ENCODE measurements around the gene TBC1D22B.

Gene TBC1D22B

GRCh38 chr6:37260444-37260843 is 2.9 kb downstream of the TBC1D22B start:
- Histone ChIP-seq H2AK5ac (ENCODE audit: low read length, severe bottlenecking) (no peak overlapping the region), H3K18ac (ENCODE audit: low read depth in 1 of 2, low read length in 2 of 2) (no peak overlapping the region), H3K9ac (ENCODE audit: low read length) (no peak overlapping the region), H2BK12ac (ENCODE audit: low read length in 2 of 2) (no peak overlapping the region), H3K36me3 (ENCODE audit: control insufficient read depth in 1 of 2, insufficient read depth in 2 of 2, low read depth in 1 of 2, low read length in 2 of 2) (no peaks in the 10 kb centered on the region), H3K4ac (ENCODE audit: low read depth in 1 of 2, low read length in 2 of 2) (no peak overlapping the region), H3K27me3 (ENCODE audit: control insufficient read depth in 1 of 2, insufficient read depth in 1 of 2, low read length in 2 of 2) (no peaks in the 10 kb centered on the region), H4K91ac (ENCODE audit: low read length) (no peak overlapping the region), H3K27ac (ENCODE audit: low read length, poor library complexity, severe bottlenecking) (no peak overlapping the region), H3K79me1 (replicated peaks; ENCODE audit: low read length, poor library complexity, severe bottlenecking) (peaks cover 9% of the 10 kb centered on the region), H3K23ac (ENCODE audit: low read length in 2 of 2) (no peak overlapping the region), H3K9me3 (ENCODE audit: control insufficient read depth, low read length) (no peaks in the 10 kb centered on the region), H2BK5ac (ENCODE audit: low read depth, low read length, poor library complexity, severe bottlenecking) (no peak overlapping the region), H3K4me2 (ENCODE audit: low read length, poor library complexity, severe bottlenecking) (no peak overlapping the region), H4K8ac (ENCODE audit: low read length) (no peak overlapping the region), H3K4me3 (ENCODE audit: insufficient read depth in 1 of 2, low read depth in 1 of 2, low read length in 2 of 2) (no peak overlapping the region), H2BK15ac (ENCODE audit: low read depth, poor library complexity, severe bottlenecking) (no peak overlapping the region), H3K14ac (ENCODE audit: low read length in 2 of 2) (no peak overlapping the region), H3K4me1 (ENCODE audit: control insufficient read depth, insufficient read depth, low read depth, low read length) (peaks cover 2% of the 10 kb centered on the region), H2AFZ (ENCODE audit: low read depth, low read length) (no peak overlapping the region), H2BK120ac (ENCODE audit: low read depth, low read length) (no peak overlapping the region)
- WGBS = no CpG with 5 or more reads among the region's 1 CpG
- no peak for DNase-seq

- no peak overlapping the region for H3K4ac ChIP-seq (ENCODE audit: low read depth in 1 of 2, low read length in 2 of 2)
Measured at GRCh38 chr6:37261198-37261597, 3.6 kb downstream of the TBC1D22B start.

DNA sequence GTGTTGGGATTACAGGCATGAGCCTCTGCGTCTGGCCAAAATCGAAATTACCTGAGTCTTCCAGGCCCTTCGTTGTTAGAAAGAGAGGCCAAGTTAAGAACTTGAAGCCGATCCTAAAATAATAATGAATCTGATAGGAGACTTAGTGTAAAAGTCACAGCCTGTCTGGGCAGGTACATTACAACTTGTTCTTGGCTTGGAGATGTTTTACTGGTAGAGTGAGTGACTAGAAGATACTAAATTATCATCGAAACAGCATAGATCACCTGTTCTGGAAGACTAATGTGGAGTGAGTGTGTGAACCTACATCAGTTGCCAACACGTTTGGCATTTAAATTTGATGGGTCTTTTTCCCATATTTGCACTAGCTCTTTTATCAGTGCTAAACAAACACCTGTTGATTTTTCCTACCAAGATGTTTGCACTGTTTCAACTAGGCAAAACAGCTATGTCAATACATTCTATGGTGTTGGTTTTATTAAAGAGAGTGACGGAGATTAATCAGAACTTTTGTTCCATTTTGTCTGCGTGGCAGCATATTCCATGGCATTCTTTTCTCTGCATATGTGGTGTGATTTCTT is 5.0 kb downstream of the TBC1D22B start:
- 82% methylated on average over 8 of the region's 8 CpGs for WGBS
- H3K18ac ChIP-seq (ENCODE audit: low read depth in 1 of 2, low read length in 2 of 2) = no peak overlapping the region
- H3K23ac ChIP-seq (ENCODE audit: low read length in 2 of 2) = no peak overlapping the region
- no peak overlapping the region for H2BK12ac ChIP-seq (ENCODE audit: low read length in 2 of 2)
- no peak overlapping the region for H2AK5ac ChIP-seq (ENCODE audit: low read length, severe bottlenecking)
- H3K36me3 ChIP-seq (ENCODE audit: control insufficient read depth in 1 of 2, insufficient read depth in 2 of 2, low read depth in 1 of 2, low read length in 2 of 2) = no peaks in the 10 kb centered on the region
- no peak overlapping the region for H4K91ac ChIP-seq (ENCODE audit: low read length)
- peaks cover 2% of the 10 kb centered on the region for H3K4me1 ChIP-seq (ENCODE audit: control insufficient read depth, insufficient read depth, low read depth, low read length)
- H3K9ac ChIP-seq (ENCODE audit: low read length) = no peak overlapping the region
- no peak overlapping the region for H3K27ac ChIP-seq (ENCODE audit: low read length, poor library complexity, severe bottlenecking)
- H2AFZ ChIP-seq (ENCODE audit: low read depth, low read length) = no peak overlapping the region
- no peak overlapping the region for H3K4ac ChIP-seq (ENCODE audit: low read depth in 1 of 2, low read length in 2 of 2)
- no peak overlapping the region for H3K14ac ChIP-seq (ENCODE audit: low read length in 2 of 2)
- peaks cover 10% of the 10 kb centered on the region for H3K79me1 ChIP-seq (replicated peaks; ENCODE audit: low read length, poor library complexity, severe bottlenecking)
- H3K4me3 ChIP-seq (ENCODE audit: insufficient read depth in 1 of 2, low read depth in 1 of 2, low read length in 2 of 2) = no peak overlapping the region
- no peak overlapping the region for H2BK120ac ChIP-seq (ENCODE audit: low read depth, low read length)
- peaks cover 5% of the 10 kb centered on the region for H3K9me3 ChIP-seq (ENCODE audit: control insufficient read depth, low read length)
- no peak overlapping the region for H2BK5ac ChIP-seq (ENCODE audit: low read depth, low read length, poor library complexity, severe bottlenecking)
- H3K27me3 ChIP-seq (ENCODE audit: control insufficient read depth in 1 of 2, insufficient read depth in 1 of 2, low read length in 2 of 2) = no peaks in the 10 kb centered on the region
- DNase-seq = no peak
- H4K8ac ChIP-seq (ENCODE audit: low read length) = no peak overlapping the region
- no peak overlapping the region for H2BK15ac ChIP-seq (ENCODE audit: low read depth, poor library complexity, severe bottlenecking)
- H3K4me2 ChIP-seq (ENCODE audit: low read length, poor library complexity, severe bottlenecking) = no peak overlapping the region

More at GRCh38 chr6:37261198-37261597, 3.6 kb downstream of the TBC1D22B start:
- H4K8ac ChIP-seq (ENCODE audit: low read length) = no peak overlapping the region
- no peak overlapping the region for H2AFZ ChIP-seq (ENCODE audit: low read depth, low read length)
- H3K9me3 ChIP-seq (ENCODE audit: control insufficient read depth, low read length) = peaks cover 5% of the 10 kb centered on the region
- WGBS = 100% methylated on average over 2 of the region's 5 CpGs
- no peak for DNase-seq
- H3K4me2 ChIP-seq (ENCODE audit: low read length, poor library complexity, severe bottlenecking) = no peak overlapping the region
- H3K27me3 ChIP-seq (ENCODE audit: control insufficient read depth in 1 of 2, insufficient read depth in 1 of 2, low read length in 2 of 2) = no peaks in the 10 kb centered on the region
- H2BK15ac ChIP-seq (ENCODE audit: low read depth, poor library complexity, severe bottlenecking) = no peak overlapping the region
- H3K9ac ChIP-seq (ENCODE audit: low read length) = no peak overlapping the region
- no peak overlapping the region for H2AK5ac ChIP-seq (ENCODE audit: low read length, severe bottlenecking)
- H3K27ac ChIP-seq (ENCODE audit: low read length, poor library complexity, severe bottlenecking) = no peak overlapping the region
- H3K23ac ChIP-seq (ENCODE audit: low read length in 2 of 2) = no peak overlapping the region
- no peak overlapping the region for H2BK120ac ChIP-seq (ENCODE audit: low read depth, low read length)
- peaks cover 2% of the 10 kb centered on the region for H3K4me1 ChIP-seq (ENCODE audit: control insufficient read depth, insufficient read depth, low read depth, low read length)
- H3K36me3 ChIP-seq (ENCODE audit: control insufficient read depth in 1 of 2, insufficient read depth in 2 of 2, low read depth in 1 of 2, low read length in 2 of 2) = no peaks in the 10 kb centered on the region
- no peak overlapping the region for H3K14ac ChIP-seq (ENCODE audit: low read length in 2 of 2)
- no peak overlapping the region for H3K18ac ChIP-seq (ENCODE audit: low read depth in 1 of 2, low read length in 2 of 2)
- no peak overlapping the region for H2BK12ac ChIP-seq (ENCODE audit: low read length in 2 of 2)
- no peak overlapping the region for H4K91ac ChIP-seq (ENCODE audit: low read length)
- H3K4me3 ChIP-seq (ENCODE audit: insufficient read depth in 1 of 2, low read depth in 1 of 2, low read length in 2 of 2) = no peak overlapping the region
- H2BK5ac ChIP-seq (ENCODE audit: low read depth, low read length, poor library complexity, severe bottlenecking) = no peak overlapping the region
- peaks cover 9% of the 10 kb centered on the region for H3K79me1 ChIP-seq (replicated peaks; ENCODE audit: low read length, poor library complexity, severe bottlenecking)

GRCh38 chr6:37265001-37265400 is 7.4 kb downstream of the TBC1D22B start:
- H2BK120ac ChIP-seq (ENCODE audit: low read depth, low read length) = no peak overlapping the region
- H3K4me3 ChIP-seq (ENCODE audit: insufficient read depth in 1 of 2, low read depth in 1 of 2, low read length in 2 of 2) = no peak overlapping the region
- no peak overlapping the region for H3K14ac ChIP-seq (ENCODE audit: low read length in 2 of 2)
- H4K8ac ChIP-seq (ENCODE audit: low read length) = no peak overlapping the region
- no peak overlapping the region for H3K23ac ChIP-seq (ENCODE audit: low read length in 2 of 2)
- no peak overlapping the region for H3K27ac ChIP-seq (ENCODE audit: low read length, poor library complexity, severe bottlenecking)
- WGBS = no CpG with 5 or more reads among the region's 2 CpGs
- H3K4me1 ChIP-seq (ENCODE audit: control insufficient read depth, insufficient read depth, low read depth, low read length) = peaks cover 2% of the 10 kb centered on the region
- H3K27me3 ChIP-seq (ENCODE audit: control insufficient read depth in 1 of 2, insufficient read depth in 1 of 2, low read length in 2 of 2) = no peaks in the 10 kb centered on the region
- no peak overlapping the region for H3K4ac ChIP-seq (ENCODE audit: low read depth in 1 of 2, low read length in 2 of 2)
- H3K18ac ChIP-seq (ENCODE audit: low read depth in 1 of 2, low read length in 2 of 2) = no peak overlapping the region
- H2AK5ac ChIP-seq (ENCODE audit: low read length, severe bottlenecking) = no peak overlapping the region
- no peak overlapping the region for H3K4me2 ChIP-seq (ENCODE audit: low read length, poor library complexity, severe bottlenecking)
- H2AFZ ChIP-seq (ENCODE audit: low read depth, low read length) = no peak overlapping the region
- no peak overlapping the region for H2BK15ac ChIP-seq (ENCODE audit: low read depth, poor library complexity, severe bottlenecking)
- H3K79me1 ChIP-seq (replicated peaks; ENCODE audit: low read length, poor library complexity, severe bottlenecking) = peaks cover 16% of the 10 kb centered on the region
- no peak overlapping the region for H2BK12ac ChIP-seq (ENCODE audit: low read length in 2 of 2)
- H3K36me3 ChIP-seq (ENCODE audit: control insufficient read depth in 1 of 2, insufficient read depth in 2 of 2, low read depth in 1 of 2, low read length in 2 of 2) = peaks cover 0 to 15% of the 10 kb centered on the region in 2 experiments
- peaks cover 5% of the 10 kb centered on the region for H3K9me3 ChIP-seq (ENCODE audit: control insufficient read depth, low read length)
- DNase-seq = no peak
- H3K9ac ChIP-seq (ENCODE audit: low read length) = no peak overlapping the region
- H4K91ac ChIP-seq (ENCODE audit: low read length) = no peak overlapping the region
- no peak overlapping the region for H2BK5ac ChIP-seq (ENCODE audit: low read depth, low read length, poor library complexity, severe bottlenecking)
